ENCODE results near the gene KIF3A. TPM values are rescaled to one million over a fixed set of nuclear protein-coding genes. Genes with fewer than 3 reads are reported as not detected.

Gene KIF3A
- total and polyA plus RNA-seq, 11 donors, result 5.8 to 19.3 (median 10.1) TPM

- no peaks in the 10 kb centered on the region for H3K27me3 ChIP-seq
- 95 to 99% (median 98%) methylated on average over 3 of the region's 3 CpGs for WGBS, 4 donors
- intact Hi-C loops (cut with DNase I), result no loop called here
- H3K9me3 ChIP-seq, result no peaks in the 10 kb centered on the region
- H3K36me3 ChIP-seq, result peaks cover 0 to 18% (median 2%) of the 10 kb centered on the region in 9 donors
- DNase-seq (no peak), ATAC-seq (no peak)
- H3K4me3 ChIP-seq, result no peak overlapping the region
- no peak overlapping the region for H3K27ac ChIP-seq
- TF ChIP-seq POLR2A (IDR thresholded peaks at IDR 0.05) (no peak), CTCF (IDR thresholded peaks at IDR 0.05) (no peak)
- H3K4me1 ChIP-seq, result peaks cover 0 to 14% (median 0%) of the 10 kb centered on the region in 12 donors
These were observed 47.2 kb downstream of the KIF3A start for GRCh38 chr5:132690156-132690555.

GRCh38 chr5:132689513-132689912, 47.8 kb downstream of the KIF3A start:
- TF ChIP-seq CTCF (IDR thresholded peaks at IDR 0.05), result no peak
- TF ChIP-seq POLR2A (IDR thresholded peaks at IDR 0.05), result no peak
- peaks cover 0 to 14% (median 0%) of the 10 kb centered on the region in 9 donors for H3K36me3 ChIP-seq
- WGBS, 4 donors, result 83 to 88% (median 86%) methylated on average over 7 of the region's 7 CpGs
- H3K9me3 ChIP-seq, result no peaks in the 10 kb centered on the region
- ATAC-seq, result no peak
- H3K27me3 ChIP-seq, result no peaks in the 10 kb centered on the region
- H3K4me3 ChIP-seq, result no peak overlapping the region
- no peak overlapping the region for H3K27ac ChIP-seq
- DNase-seq, result no peak
- intact Hi-C loops (cut with DNase I), result no loop called here
- peaks cover 0 to 14% (median 0%) of the 10 kb centered on the region in 12 donors for H3K4me1 ChIP-seq

DNA sequence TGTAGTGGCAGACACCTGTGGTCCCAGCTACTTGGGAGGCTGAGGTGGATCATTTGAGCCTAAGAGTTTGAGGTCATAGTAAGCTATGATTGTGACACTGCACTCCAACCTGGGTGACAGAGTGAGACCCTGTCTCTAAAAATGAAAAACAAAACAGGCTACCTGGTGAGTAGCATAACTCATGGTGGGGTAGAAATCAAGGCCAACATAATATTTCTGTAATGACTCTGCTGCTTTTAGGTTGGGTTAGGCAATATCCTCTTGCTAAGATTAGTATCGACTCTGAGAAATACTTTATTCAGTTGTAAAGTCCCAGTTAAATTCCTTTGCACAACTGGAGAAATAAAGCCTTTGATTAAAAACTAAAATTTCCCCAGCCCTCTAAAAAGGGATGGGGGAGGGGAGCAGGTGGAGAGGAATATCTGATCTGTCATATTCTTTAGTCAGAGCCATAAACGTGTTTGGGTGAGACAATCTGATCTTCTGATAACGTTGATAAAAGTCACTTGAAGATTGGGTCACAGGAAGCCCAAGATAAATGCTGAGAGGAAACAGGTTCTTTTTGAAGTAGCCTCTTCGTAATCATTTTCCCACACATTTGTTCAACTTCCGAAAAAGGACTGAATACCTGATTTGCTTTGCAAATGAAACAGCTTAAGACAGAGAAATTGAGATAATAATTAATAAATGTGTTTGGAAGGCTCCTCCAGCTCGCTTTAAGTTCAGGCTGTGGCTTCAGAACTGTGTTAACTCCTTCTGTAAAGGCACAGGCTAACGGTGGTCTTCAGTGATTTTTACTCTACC, 48.6 kb downstream of the KIF3A start:
- no peaks in the 10 kb centered on the region for H3K9me3 ChIP-seq
- peaks cover 0 to 14% (median 0%) of the 10 kb centered on the region in 12 donors for H3K4me1 ChIP-seq
- no peak overlapping the region for H3K4me3 ChIP-seq
- no peak for ATAC-seq
- H3K27me3 ChIP-seq, result no peaks in the 10 kb centered on the region
- TF ChIP-seq POLR2A (IDR thresholded peaks at IDR 0.05) (no peak), CTCF (IDR thresholded peaks at IDR 0.05) (no peak)
- 57 to 67% (median 62%) methylated on average over 7 of the region's 7 CpGs for WGBS, 4 donors
- DNase-seq, result no peak
- H3K36me3 ChIP-seq, result peaks cover 0 to 14% (median 0%) of the 10 kb centered on the region in 9 donors
- H3K27ac ChIP-seq, result no peak overlapping the region
- intact Hi-C loops (cut with DNase I), result no loop called here

DNA sequence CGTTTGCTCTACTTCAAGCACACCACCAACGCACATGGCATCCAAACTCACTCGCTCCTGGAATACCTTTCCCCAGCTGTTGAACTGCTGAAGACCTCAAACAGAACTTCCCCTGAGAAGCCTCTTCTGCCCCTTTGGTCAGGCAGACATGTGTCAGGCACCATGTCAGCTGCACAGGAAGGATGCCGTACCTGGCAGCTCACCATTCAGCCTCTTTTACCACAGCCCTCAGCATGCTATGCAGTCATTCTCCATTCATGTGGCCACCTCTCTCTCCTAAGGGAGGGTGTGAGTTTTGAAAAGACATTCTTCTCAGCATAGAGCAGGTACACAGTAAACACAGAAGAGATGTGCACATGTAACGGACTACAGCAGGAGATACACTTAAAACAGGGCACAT, 49.4 kb downstream of the KIF3A start:
- TF ChIP-seq POLR2A (IDR thresholded peaks at IDR 0.05), result no peak
- TF ChIP-seq CTCF (IDR thresholded peaks at IDR 0.05), result no peak
- Histone ChIP-seq H3K36me3 (peaks cover 0 to 14% (median 0%) of the 10 kb centered on the region in 9 donors), H3K9me3 (no peaks in the 10 kb centered on the region), H3K4me1 (peaks cover 0 to 14% (median 0%) of the 10 kb centered on the region in 12 donors), H3K27me3 (no peaks in the 10 kb centered on the region), H3K4me3 (no peak overlapping the region), H3K27ac (no peak overlapping the region)
- intact Hi-C loops (cut with DNase I), result no loop called here
- WGBS, 4 donors, result 83 to 95% (median 91%) methylated on average over 5 of the region's 5 CpGs
- DNase-seq (no peak), ATAC-seq (no peak)

Data from heart left ventricle (tissue), 16 donors.